ENCODE results near the gene NLRC5.
"Not testable (repeated sequence)": the region's sequence is repeated elsewhere in the genome, so short reads cannot be mapped to it uniquely, and the experiment has no call there.

Gene NLRC5

GRCh38 chr16:56984639-56985038, 4.7 kb upstream of the NLRC5 start:
- DNase-seq = no peak

- no peak for DNase-seq
These were observed 3.9 kb upstream of the NLRC5 start for GRCh38 chr16:56985288-56985961.

DNA sequence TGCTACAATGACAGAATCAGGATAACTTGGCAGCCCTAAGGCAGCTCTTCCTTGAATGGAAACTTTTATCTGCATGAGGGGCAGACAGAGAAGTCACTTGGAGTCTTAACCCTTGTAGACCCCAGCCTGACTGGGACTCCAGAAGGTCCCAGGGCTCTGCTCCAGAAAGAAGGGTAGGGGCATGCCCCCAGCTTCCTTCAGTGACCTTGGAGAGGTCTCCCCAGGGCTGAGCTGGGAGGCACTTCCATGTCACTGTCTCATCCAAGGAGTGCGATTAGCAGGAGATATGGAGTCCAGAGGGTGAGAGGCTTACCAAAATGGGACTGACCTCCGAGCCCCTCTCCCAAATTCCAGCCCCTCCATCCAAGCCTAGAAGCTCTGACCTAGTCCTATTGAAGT, 3.4 kb upstream of the NLRC5 start:
- DNase-seq = no peak

DNA sequence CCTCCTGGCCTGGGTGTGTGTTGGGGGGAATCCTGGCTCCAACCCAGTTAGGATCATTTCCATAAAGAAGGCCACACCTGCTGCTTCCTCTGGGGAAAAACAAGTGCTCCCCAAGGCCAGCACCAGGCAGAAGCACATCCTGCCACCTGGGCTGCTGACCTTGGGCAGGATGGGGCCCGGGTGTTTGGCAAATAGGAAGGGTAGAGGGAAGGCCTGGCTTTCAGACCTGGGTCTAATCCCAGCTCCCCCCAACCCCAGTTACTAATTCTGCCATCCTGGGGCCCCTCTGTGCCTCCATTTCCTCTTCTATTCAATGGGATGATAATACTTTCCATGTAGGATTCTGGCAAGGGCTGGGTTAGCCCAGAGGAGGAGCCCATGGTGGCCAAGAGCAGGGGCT, 3.0 kb upstream of the NLRC5 start:
- no peak for DNase-seq

- DNase-seq = not testable (repeated sequence)
These were observed 2.4 kb upstream of the NLRC5 start for GRCh38 chr16:56986908-56987307.

DNA sequence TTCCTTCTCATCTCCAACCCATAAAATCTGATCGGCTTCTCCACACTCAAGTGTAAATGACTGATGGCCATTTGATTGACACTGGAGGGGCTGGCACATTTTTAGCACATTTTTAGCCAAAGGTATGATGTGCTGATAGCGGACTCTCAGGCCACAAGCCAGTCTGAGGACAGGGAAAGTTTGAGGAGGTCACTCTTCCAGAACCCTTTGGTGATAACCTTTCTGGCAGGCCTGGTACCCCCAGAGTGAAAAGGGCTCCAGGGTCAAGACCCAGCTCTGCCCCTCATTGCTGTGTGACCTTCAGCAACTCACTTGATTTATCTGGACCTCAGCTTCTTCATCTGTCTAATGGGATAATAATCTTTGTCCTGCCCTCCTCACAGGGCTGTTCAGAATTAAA, 1.7 kb upstream of the NLRC5 start:
- no peak for DNase-seq

DNA sequence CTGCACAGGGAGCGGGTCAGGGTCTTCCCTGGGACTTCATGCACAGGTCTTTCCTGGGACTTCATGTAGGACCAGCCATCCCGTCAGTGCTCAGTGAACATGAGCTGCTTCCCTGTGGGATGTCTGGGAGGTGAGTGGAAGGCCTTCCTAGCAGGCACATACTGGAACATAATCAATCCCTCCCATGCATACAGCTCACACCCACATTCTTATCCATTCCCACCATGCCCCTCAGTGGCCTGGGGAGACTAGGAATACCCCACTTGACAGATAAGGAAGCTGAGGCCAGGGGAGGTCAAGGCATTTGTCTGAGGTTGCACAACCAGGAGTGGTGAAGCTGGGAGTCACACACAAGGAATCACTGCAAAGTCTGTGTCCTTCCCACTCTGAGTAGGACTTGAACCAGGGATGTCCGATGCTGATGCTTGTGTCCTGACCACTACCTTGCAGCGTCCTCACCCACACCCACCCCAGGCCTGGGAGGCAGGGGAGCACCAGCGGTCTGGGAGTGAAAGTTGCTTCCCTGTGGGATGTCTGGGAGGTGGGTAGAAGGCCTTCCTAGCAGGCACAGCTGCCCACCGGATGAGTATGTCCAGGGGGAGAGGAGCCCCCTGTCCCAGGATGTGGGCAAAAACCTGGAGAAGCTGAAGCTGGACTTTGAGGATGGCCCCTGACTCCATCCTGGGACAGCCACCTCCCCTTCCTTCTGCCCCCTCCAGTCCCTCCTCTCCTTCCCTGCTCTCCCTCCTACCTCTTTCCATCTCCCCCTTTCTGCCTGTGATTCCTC, 1.0 kb upstream of the NLRC5 start:
- DNase-seq = no peak

DNA sequence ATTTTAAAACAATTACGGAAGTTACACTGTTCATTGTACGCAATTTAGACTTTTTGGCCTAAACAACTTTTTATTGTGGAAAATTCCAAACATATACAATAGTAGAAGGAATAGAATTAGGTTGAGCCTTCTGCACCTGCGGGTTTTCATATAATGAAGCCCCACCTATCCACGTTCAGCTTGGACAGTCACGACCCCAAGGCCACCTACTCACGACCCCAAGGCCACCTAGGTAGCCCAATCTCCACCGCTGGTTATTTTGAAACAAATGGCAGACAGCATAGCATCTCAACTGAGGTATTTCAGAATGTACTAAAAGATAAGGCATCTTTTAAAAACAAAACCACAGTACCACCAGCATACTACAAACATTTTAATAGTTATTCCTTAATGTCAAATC, 631 bp downstream of the NLRC5 start:
- DNase-seq = no peak

DNA sequence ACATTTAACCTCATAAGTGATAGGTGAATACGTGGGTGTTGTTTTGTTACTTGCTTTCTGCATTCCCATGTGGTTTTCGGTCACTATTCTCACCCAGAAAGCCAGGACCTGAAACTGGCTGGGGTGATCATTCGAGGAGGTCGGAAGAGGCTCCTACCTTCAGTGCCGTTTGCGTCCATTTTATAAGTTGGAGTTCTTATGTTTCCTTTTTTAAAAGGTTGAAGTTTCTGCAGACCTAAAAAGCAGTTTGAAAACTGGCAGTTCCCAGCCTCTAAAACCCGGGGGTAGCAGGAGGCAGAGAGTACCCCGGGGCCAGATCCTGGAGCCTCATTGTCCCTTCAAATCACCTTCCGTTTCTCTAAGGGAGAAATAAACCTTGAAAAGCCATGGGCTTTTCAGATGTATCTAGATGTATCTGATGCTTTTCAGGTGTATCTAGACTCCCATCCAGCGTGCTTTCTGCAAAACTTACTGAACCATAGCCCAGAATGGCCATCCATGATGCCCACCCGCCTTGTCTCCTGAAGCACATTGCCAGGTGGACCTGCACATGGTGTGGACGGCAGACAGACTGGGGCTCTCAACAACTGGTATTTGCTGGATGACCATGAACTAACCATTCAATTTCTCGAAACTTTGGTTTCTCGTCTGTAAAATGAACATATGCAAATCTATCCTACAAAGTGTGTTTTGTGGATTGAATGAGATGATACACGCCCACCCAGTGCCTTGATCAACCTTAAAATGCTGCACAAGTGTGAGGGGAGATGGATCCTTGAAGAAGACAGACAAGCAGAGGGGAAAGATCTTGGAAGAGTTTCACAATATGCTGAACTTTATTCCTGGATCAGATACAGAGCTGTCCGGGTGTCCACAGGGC, 1.3 kb downstream of the NLRC5 start:
- DNase-seq = no peak

GRCh38 chr16:56992431-56992830, 3.1 kb downstream of the NLRC5 start:
- DNase-seq = not testable (repeated sequence)

- DNase-seq = no peak
These were observed 3.8 kb downstream of the NLRC5 start for GRCh38 chr16:56993204-56993603.

GRCh38 chr16:56994311-56994710, 5.0 kb downstream of the NLRC5 start:
- no peak for DNase-seq

DNA sequence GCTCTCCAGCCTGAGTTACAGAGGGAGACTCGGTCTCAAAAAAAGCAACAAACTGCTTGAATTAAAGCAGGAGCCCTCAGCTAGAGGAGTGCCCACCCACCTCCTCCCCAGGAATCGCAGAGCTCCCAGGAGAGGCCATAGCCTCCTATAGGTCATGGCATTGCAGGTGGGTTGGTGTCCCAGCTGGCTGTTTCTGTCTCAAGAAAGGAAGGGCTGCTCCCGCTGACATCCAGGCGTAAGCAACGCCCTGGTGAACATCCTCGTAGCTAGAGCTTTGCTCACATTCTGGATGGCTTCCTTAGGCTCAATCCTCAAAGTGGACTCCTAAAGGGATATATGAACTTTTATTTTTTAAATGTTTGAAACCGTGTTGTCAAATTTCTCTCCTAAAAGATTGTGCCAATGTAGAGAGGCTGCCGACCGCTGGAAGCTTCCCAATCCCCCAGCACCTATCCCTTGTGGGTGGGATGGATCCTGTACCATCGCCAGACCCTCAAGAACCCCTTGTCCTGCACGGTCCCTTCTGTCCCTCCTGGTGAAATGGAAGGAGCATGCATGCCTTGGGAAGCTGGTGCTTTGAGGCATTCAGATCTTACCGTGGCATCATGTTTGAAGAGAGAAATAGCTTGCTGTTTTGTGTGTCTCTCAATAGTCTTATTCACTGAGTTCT, 5.9 kb downstream of the NLRC5 start:
- DNase-seq = no peak

- no peak for DNase-seq
These were observed 7.9 kb downstream of the NLRC5 start for GRCh38 chr16:56997264-56997663.

- no peak for DNase-seq
These were observed 8.6 kb downstream of the NLRC5 start for GRCh38 chr16:56997931-56998330.

- DNase-seq = no peak
These were observed 9.0 kb downstream of the NLRC5 start for GRCh38 chr16:56998352-56998751.

GRCh38 chr16:56998861-56999260, 9.5 kb downstream of the NLRC5 start:
- DNase-seq = no peak

DNA sequence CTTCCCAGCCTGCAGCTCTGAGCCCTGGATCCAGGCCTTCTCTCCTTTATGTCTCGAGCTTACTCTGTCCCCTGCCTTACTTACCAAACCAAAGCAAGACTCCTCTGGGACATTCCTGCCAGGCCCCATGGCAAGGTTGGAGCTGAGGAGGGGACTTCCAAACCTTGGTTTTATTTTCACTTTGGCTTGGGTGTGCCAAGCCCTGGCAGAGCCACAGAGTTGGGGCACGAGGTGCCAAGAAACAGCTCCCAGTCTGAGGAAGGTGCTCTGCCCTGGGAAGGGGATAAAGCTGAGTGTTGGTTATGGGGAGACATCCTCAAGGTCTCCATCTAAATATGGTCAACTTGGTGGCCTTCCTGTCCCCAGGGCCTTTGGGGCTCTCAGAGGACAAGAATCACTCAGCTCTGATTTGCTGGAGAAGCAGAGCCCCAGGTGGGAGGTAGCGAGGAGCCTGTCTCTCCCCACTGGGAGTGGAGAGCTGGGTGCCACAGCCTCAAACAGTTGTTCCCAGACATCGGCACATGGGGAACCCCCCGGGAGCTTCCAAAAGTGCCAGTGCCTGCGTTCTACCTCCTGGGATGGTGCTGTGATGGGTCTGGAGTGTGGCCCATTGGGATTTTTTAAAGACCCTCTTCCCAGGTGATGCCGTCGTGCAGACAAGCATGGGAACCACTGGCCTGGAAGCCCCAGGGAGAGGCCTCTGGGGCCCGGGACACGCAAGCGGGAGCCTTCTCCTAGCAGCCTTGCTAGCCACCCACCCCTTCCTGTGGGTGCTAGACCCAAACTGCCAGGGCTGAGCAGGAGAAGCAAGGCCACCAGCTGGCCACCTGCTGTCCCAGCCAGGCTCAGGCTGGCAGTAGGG, 10.3 kb downstream of the NLRC5 start:
- peak; percentile 63 for DNase-seq

DNA sequence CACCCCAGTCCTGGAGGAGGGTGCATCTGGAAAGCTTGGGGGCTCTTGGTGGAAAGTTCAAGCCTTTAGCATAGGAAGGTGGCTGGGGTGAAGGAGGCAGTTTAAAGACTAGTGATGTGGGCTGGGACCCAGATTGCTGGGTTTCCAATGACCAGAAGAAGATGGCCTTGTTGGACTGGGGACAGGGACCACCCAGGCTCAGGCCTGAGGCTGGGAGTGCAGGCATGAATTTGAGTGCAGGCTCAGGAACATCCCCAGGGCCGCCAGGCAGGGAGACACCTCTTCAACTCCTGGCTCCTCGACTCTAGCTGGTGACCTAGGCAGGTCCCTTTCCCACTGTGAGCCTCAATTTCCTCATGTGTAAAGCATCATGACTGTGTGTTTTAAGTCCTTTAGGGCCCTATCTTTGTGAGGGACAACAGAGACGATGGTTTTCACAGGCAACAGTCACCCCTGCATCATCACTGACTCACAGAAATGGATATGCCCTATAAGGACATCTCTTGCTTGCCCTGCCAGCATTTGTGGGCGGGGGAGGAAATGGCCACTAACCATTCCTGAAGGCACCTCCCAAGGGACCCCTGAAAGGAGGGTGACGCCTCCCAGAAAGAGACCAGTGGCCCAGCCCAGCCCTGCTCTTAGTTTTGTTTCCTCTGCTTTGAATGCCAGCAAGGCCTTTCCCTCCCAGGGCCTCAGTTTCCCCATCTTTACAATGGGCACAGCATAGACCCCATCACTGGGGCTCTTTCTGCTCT, 11.1 kb downstream of the NLRC5 start:
- peak; percentile 40 for DNase-seq

GRCh38 chr16:57001026-57001679, 11.8 kb downstream of the NLRC5 start:
- no peak for DNase-seq
